Endothelial cell of umbilical vein (primary cell): Measurements from ENCODE around the gene ASB13. TPM values are rescaled to one million over a fixed set of nuclear protein-coding genes. Genes with fewer than 3 reads are reported as not detected.

Experiments used
- BruUV-seq: library from RNA; stranded (reverse); fragments of 400-500 nt; replicated peaks from 2 replicates; lab custom pipeline; 2021; lab: Mats Ljungman, UMichigan
- CTCF ChIA-PET: fragments of 300-600, 350-600 bp; sonication (Branson Sonifier 250); formaldehyde crosslinking; loops from one replicate; lab custom pipeline; 2021; ENCODE audit warnings: antibody characterized with exemption, inconsistent platforms; lab: Charles Lee
- POLR2A ChIA-PET: fragments of 300-600, 350-600 bp; sonication (Branson Sonifier 250); formaldehyde crosslinking; loops from one replicate; lab custom pipeline; 2021; ENCODE audit warnings: antibody characterized with exemption, inconsistent platforms; lab: Charles Lee
- DNase-seq: peaks from one replicate; pipeline ENCODE4 v3.0.0-alpha.2; 2011; ENCODE audit warnings: low read depth, low spot score
- FAIRE-seq: peaks from 2 replicates; lab custom pipeline; 2011; peaks lifted over from hg19 to GRCh38; lab: Jason Lieb, UNC
- H2AFZ ChIP-seq: 2 replicates; pipeline ENCODE4 v1.6.0; 2012; ENCODE audit warnings: low read depth, low read length, control low read depth, inconsistent platforms
- H3K27ac ChIP-seq: 2 replicates; pipeline ENCODE4 v1.5.1; 2011; ENCODE audit warnings: low read depth, mild to moderate bottlenecking, control low read depth, low read length, moderate library complexity; ENCODE audit not compliant: insufficient read depth
- H3K27me3 ChIP-seq, 2 experiments: 2 replicates each; pipeline versions ENCODE4 v1.6.0 to v1.6.1; 2011; ENCODE audit warnings: low read length in 2 of 2, mixed read lengths in 1 of 2; ENCODE audit not compliant: control insufficient read depth in 2 of 2, insufficient read depth in 2 of 2
- H3K36me3 ChIP-seq, 2 experiments: 2 replicates in 1 of 2; 3 replicates in 1 of 2; pipeline ENCODE4 v1.5.1; 2011; ENCODE audit warnings: low read length in 2 of 2, mild to moderate bottlenecking in 1 of 2, moderate library complexity in 1 of 2; ENCODE audit not compliant: control insufficient read depth in 2 of 2, insufficient read depth in 2 of 2; ENCODE audit errors: extremely low read depth in 1 of 2
- H3K4me1 ChIP-seq: 3 replicates; pipeline ENCODE4 v1.5.1; 2011; ENCODE audit warnings: mild to moderate bottlenecking, low read length; ENCODE audit not compliant: control insufficient read depth, insufficient read depth; ENCODE audit errors: extremely low read depth
- H3K4me2 ChIP-seq: 2 replicates; pipeline ENCODE4 v1.6.1; 2011; ENCODE audit warnings: low read length, control low read depth, mixed read lengths; ENCODE audit not compliant: insufficient read depth
- H3K4me3 ChIP-seq, 3 experiments: fragments of 200-600 bp in 1 of 3; sonication (generic), shearing (Covaris generic) in 1 of 3; replicated peaks in 1 of 3; 2 replicates each; pipeline ENCODE4 v1.5.1; 2011 to 2016; ENCODE audit warnings: control low read depth in 3 of 3, low read length in 3 of 3, mild to moderate bottlenecking in 2 of 3, inconsistent platforms in 1 of 3, low read depth in 1 of 3, moderate library complexity in 1 of 3; ENCODE audit not compliant: insufficient read depth in 1 of 3
- H3K79me2 ChIP-seq: 2 replicates; pipeline ENCODE4 v1.6.0; 2012; ENCODE audit warnings: low read length, inconsistent platforms; ENCODE audit not compliant: control insufficient read depth, insufficient read depth
- H3K9ac ChIP-seq: replicated peaks from 2 replicates; pipeline ENCODE3; 2011; ENCODE audit warnings: low read length, control low read depth; ENCODE audit not compliant: insufficient read depth; ENCODE audit errors: extremely low read depth
- H3K9me1 ChIP-seq: replicated peaks from 3 replicates; pipeline ENCODE4 v1.6.0; 2011; ENCODE audit warnings: mild to moderate bottlenecking, low read length; ENCODE audit not compliant: control insufficient read depth, insufficient read depth; ENCODE audit errors: extremely low read depth
- H3K9me3 ChIP-seq: replicated peaks from 2 replicates; pipeline ENCODE4 v1.5.1; 2012; ENCODE audit warnings: low read length, inconsistent platforms; ENCODE audit not compliant: control insufficient read depth, insufficient read depth
- H4K20me1 ChIP-seq: replicated peaks from 2 replicates; pipeline ENCODE3; 2011; ENCODE audit warnings: mild to moderate bottlenecking, low read length; ENCODE audit not compliant: control insufficient read depth, insufficient read depth; ENCODE audit errors: extremely low read depth
- EZH2 ChIP-seq: IDR thresholded peaks from 2 replicates; pipeline ENCODE4 v1.6.1; 2012; ENCODE audit warnings: borderline replicate concordance, low read depth, mild to moderate bottlenecking, moderate library complexity, low read length, inconsistent platforms; ENCODE audit not compliant: severe bottlenecking
- FOS ChIP-seq: IDR thresholded peaks from 2 replicates; pipeline ENCODE4 v1.6.1; 2011; ENCODE audit warnings: mild to moderate bottlenecking, low read length, moderate library complexity, borderline replicate concordance; ENCODE audit not compliant: insufficient read depth
- GATA2 ChIP-seq: IDR thresholded peaks from 2 replicates; pipeline ENCODE4 v1.7.0; 2011; ENCODE audit warnings: low read depth, mild to moderate bottlenecking, moderate library complexity, mixed read lengths, low read length; ENCODE audit not compliant: insufficient read length, insufficient read depth
- JUN ChIP-seq: IDR thresholded peaks from 2 replicates; pipeline ENCODE4 v1.6.1; 2011; ENCODE audit warnings: borderline replicate concordance, low read depth; ENCODE audit not compliant: insufficient read length, insufficient read depth
- MYC ChIP-seq: IDR thresholded peaks from one replicate; pipeline ENCODE4 v1.6.1; 2011; ENCODE audit warnings: mild to moderate bottlenecking, low read depth, low read length
- POLR2A ChIP-seq: IDR thresholded peaks from 2 replicates; pipeline ENCODE4 v1.6.1; 2012; ENCODE audit warnings: low read depth, mild to moderate bottlenecking, control low read depth, low read length
- POLR2AphosphoS5 ChIP-seq: IDR thresholded peaks from 2 replicates; pipeline ENCODE4 v1.6.1; 2012; ENCODE audit warnings: low read depth, mild to moderate bottlenecking, control low read depth, low read length, moderate library complexity; ENCODE audit not compliant: insufficient read depth
- dilution Hi-C: fragments of 300-500 bp; cut with MboI; formaldehyde crosslinking; loops from one replicate; pipeline ENCODE4 v1.15.0; 2019; ENCODE audit warnings: low sequenced_read_pairs; ENCODE audit not compliant: extremely low pct_ligation_motif_present
- intact Hi-C: fragments of 100-400 bp; cut with micrococcal nuclease; formaldehyde crosslinking; loops from one replicate; pipeline ENCODE4 v1.10.0; 2022
- polyA plus RNA-seq, 4 experiments: library from polyadenylated mRNA; depleted of rRNA in 3 of 4; stranded (reverse) in 3 of 4; unstranded in 1 of 4; fragments of >200 nt; gene quantifications; 2 replicates each; pipeline versions ENCODE4 v1.2.1 to v1.2.3, GENCODE V29; 2011 to 2012; ENCODE audit warnings: missing spikeins in 1 of 4
- total RNA-seq: library from RNA; stranded (reverse); gene quantifications from 2 replicates; pipeline ENCODE4 v1.2.3, GENCODE V29; 2021
- TF ChIP-seq, protein P1 (sequence below): IDR thresholded peaks from 2 replicates; pipeline ENCODE4 v1.6.1; 2011; ENCODE audit not compliant: insufficient read depth, insufficient read length
- TF ChIP-seq, protein P2 (sequence below), 2 donors: IDR thresholded peaks; 1 replicate in 1 of 2; 2 replicates in 1 of 2; pipeline ENCODE4 v1.5.1; 2011; ENCODE audit warnings: low read length in 2 of 2, mild to moderate bottlenecking in 2 of 2, moderate library complexity in 2 of 2, control low read depth in 1 of 2, inconsistent platforms in 1 of 2, low read depth in 1 of 2; ENCODE audit not compliant: insufficient read depth in 1 of 2; ENCODE audit errors: extremely low read depth in 1 of 2

The ASB13 gene
- total and polyA plus RNA-seq, 2 donors (not counting 3 experiments of a cell fraction or from before 2014, with no cell fraction given) = 6.3 to 7.3 TPM

DNA sequence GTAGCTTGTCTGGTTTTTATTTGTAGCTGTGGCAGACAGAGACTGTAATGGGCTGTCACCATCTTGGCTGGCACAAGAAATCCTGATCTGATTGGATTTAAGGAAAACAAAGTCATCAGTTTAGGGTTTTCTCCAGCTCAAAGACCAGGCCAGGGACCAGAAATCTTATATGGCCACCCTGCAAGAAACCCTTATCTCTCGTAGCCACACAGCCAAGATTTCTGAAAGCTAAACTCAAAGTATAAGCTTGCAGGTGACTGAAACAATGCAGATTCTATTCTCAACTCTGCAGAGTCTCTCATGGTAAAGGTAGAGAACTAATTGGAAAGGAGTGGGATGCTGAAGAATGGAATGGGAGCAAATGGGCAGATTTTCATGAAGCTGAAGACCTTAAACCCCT lies 3.2 kb upstream of the ASB13 start:
- H3K36me3 ChIP-seq = no peaks in the 10 kb centered on the region
- H4K20me1 ChIP-seq = no peaks in the 10 kb centered on the region
- H3K4me2 ChIP-seq = no peak overlapping the region
- FAIRE-seq (no peak), DNase-seq (no peak)
- intact Hi-C loops (no loop called here), dilution Hi-C loops (no loop called here)
- no peaks in the 10 kb centered on the region for H3K79me2 ChIP-seq
- no TSS peak for BruUV-seq
- no peak overlapping the region for H3K4me3 ChIP-seq
- H3K9ac ChIP-seq = no peak overlapping the region
- H3K4me1 ChIP-seq = peaks cover 6% of the 10 kb centered on the region
- H3K27ac ChIP-seq = no peak overlapping the region
- CTCF ChIA-PET = interaction anchor here (1.3 to 1.6 kb wide), 2 partner anchors 129 to 732 kb away, joined by 3 read pairs; no protein-coding TSS in a partner anchor
- peaks cover 3 to 8% of the 10 kb centered on the region in 2 experiments for H3K27me3 ChIP-seq
- POLR2A ChIA-PET = no interaction called here
- H3K9me1 ChIP-seq = no peaks in the 10 kb centered on the region
- no peak overlapping the region for H2AFZ ChIP-seq
- H3K9me3 ChIP-seq = no peaks in the 10 kb centered on the region
- TF ChIP-seq, protein P1, sequence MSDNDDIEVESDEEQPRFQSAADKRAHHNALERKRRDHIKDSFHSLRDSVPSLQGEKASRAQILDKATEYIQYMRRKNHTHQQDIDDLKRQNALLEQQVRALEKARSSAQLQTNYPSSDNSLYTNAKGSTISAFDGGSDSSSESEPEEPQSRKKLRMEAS = no peak
- TF ChIP-seq POLR2AphosphoS5 = no peak
- no peak for TF ChIP-seq FOS
- TF ChIP-seq, protein P2, sequence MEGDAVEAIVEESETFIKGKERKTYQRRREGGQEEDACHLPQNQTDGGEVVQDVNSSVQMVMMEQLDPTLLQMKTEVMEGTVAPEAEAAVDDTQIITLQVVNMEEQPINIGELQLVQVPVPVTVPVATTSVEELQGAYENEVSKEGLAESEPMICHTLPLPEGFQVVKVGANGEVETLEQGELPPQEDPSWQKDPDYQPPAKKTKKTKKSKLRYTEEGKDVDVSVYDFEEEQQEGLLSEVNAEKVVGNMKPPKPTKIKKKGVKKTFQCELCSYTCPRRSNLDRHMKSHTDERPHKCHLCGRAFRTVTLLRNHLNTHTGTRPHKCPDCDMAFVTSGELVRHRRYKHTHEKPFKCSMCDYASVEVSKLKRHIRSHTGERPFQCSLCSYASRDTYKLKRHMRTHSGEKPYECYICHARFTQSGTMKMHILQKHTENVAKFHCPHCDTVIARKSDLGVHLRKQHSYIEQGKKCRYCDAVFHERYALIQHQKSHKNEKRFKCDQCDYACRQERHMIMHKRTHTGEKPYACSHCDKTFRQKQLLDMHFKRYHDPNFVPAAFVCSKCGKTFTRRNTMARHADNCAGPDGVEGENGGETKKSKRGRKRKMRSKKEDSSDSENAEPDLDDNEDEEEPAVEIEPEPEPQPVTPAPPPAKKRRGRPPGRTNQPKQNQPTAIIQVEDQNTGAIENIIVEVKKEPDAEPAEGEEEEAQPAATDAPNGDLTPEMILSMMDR (IDR thresholded peaks at IDR 0.05; ENCODE audit: extremely low read depth in 1 of 2, insufficient read depth in 1 of 2, low read depth in 1 of 2, low read length in 2 of 2) = no peak
- no peak for TF ChIP-seq GATA2
- TF ChIP-seq JUN = no peak
- TF ChIP-seq EZH2 = no peak
- no peak for TF ChIP-seq POLR2A
- no peak for TF ChIP-seq MYC
